Natural killer cell (primary cell): ENCODE results near the gene RTTN. TPM values are rescaled to one million over a fixed set of nuclear protein-coding genes. Genes with fewer than 3 reads are reported as not detected.

Experiments used
- ATAC-seq, 3 donors: fragments of 150-1000 bp in 2 of 3; fragments of 200-7000 bp in 1 of 3; cut with Tn5 transposase; 1 replicate in 1 of 3; 2 replicates in 2 of 3; pipeline ENCODE4 v1.10.0; 2021; ENCODE audit warnings: mild to moderate bottlenecking in 2 of 3, moderate library complexity in 2 of 3
- DNase-seq, 2 donors: peaks; one replicate each; pipeline versions ENCODE4 v3.0.0 to v3.0.0-alpha.2; 2013 to 2021; ENCODE audit warnings: mixed read lengths in 1 of 2
- H3K27ac ChIP-seq: one replicate; pipeline ENCODE4 v1.5.1; 2013; ENCODE audit warnings: mild to moderate bottlenecking, low read length
- H3K27me3 ChIP-seq: one replicate; pipeline ENCODE4 v1.6.1; 2013; ENCODE audit warnings: low read length; ENCODE audit not compliant: control insufficient read depth, insufficient read depth
- H3K36me3 ChIP-seq: one replicate; pipeline ENCODE4 v1.6.1; 2013; ENCODE audit warnings: low read length; ENCODE audit not compliant: control insufficient read depth, insufficient read depth
- H3K4me1 ChIP-seq: one replicate; pipeline ENCODE4 v1.6.1; 2013; ENCODE audit warnings: low read length; ENCODE audit not compliant: control insufficient read depth, insufficient read depth
- H3K4me3 ChIP-seq: one replicate; pipeline ENCODE4 v1.5.1; 2013; ENCODE audit warnings: low read length
- H3K9me3 ChIP-seq: one replicate; pipeline ENCODE4 v1.6.1; 2013; ENCODE audit warnings: low read length; ENCODE audit not compliant: control insufficient read depth, insufficient read depth
- H3K27ac Mint-ChIP-seq, 2 donors: one replicate each; pipeline ENCODE4 v1.8.0; 2022; ENCODE audit warnings: mild to moderate bottlenecking in 2 of 2, mixed read lengths in 2 of 2, moderate library complexity in 1 of 2
- H3K27me3 Mint-ChIP-seq, 2 donors: one replicate each; pipeline ENCODE4 v1.8.0; 2022; ENCODE audit warnings: low read depth in 2 of 2, mixed read lengths in 2 of 2
- H3K36me3 Mint-ChIP-seq: one replicate; pipeline ENCODE4 v1.8.0; 2022; ENCODE audit warnings: mixed read lengths
- H3K4me1 Mint-ChIP-seq, 2 donors: one replicate each; pipeline ENCODE4 v1.8.0; 2022; ENCODE audit warnings: mixed read lengths in 2 of 2
- H3K4me3 Mint-ChIP-seq: one replicate; pipeline ENCODE4 v1.8.0; 2022; ENCODE audit warnings: mild to moderate bottlenecking, moderate library complexity, mixed read lengths
- H3K9me3 Mint-ChIP-seq, 2 donors: one replicate each; pipeline ENCODE4 v1.8.0; 2022; ENCODE audit warnings: mixed read lengths in 2 of 2
- CTCF ChIP-seq: fragments of 200-600 bp; IDR thresholded peaks from one replicate; pipeline ENCODE4 v1.8.0; 2022; ENCODE audit warnings: antibody characterized with exemption
- WGBS: methylation state at CpG from one replicate; pipeline ENCODE4 v1.1.7; 2013; ENCODE audit warnings: missing lambda C conversion rate; ENCODE audit not compliant: insufficient coverage; 5-methylcytosine and 5-hydroxymethylcytosine counted together
- intact Hi-C: fragments of 100-400 bp; cut with micrococcal nuclease; formaldehyde crosslinking; loops from one replicate; pipeline ENCODE4 v1.14.2; 2022
- total RNA-seq, 4 donors: library from RNA; stranded (reverse); fragments of 120-200 nt in 1 of 4; gene quantifications; one replicate each; pipeline versions ENCODE4 v1.2.3 to v1.2.4, GENCODE V29; 2013 to 2022

RTTN gene
- total RNA-seq, 3 donors from 2014 or later (not counting 1 experiment from before 2014, with no cell fraction given), result 33.0 to 41.0 (median 35.5) TPM

GRCh38 chr18:70165936-70166335 lies 39.6 kb downstream of the RTTN start:
- peak in 1 of 2 donors; percentile 7 for DNase-seq
- peak overlapping the region in 1 of 2 donors; percentile 48 for H3K27ac Mint-ChIP-seq
- WGBS, result 59% methylated on average over 2 of the region's 3 CpGs

GRCh38 chr18:70160073-70160678 lies 45.3 kb downstream of the RTTN start:
- no peaks in the 10 kb centered on the region for H3K9me3 Mint-ChIP-seq
- no peaks in the 10 kb centered on the region for H3K27me3 Mint-ChIP-seq
- Histone ChIP-seq H3K4me1 (no peaks in the 10 kb centered on the region), H3K27ac (no peak overlapping the region), H3K9me3 (no peaks in the 10 kb centered on the region), H3K27me3 (no peaks in the 10 kb centered on the region), H3K36me3 (peaks cover 23% of the 10 kb centered on the region), H3K4me3 (no peak overlapping the region)
- ATAC-seq (no peak), DNase-seq (no peak)
- H3K4me3 Mint-ChIP-seq, result no peak overlapping the region
- intact Hi-C loops, result no loop called here
- H3K36me3 Mint-ChIP-seq, result peaks cover 29% of the 10 kb centered on the region
- peaks cover 13 to 16% of the 10 kb centered on the region in 2 donors for H3K4me1 Mint-ChIP-seq
- WGBS, result 88% methylated on average over 1 of the region's 1 CpG
- H3K27ac Mint-ChIP-seq, result no peak overlapping the region
- TF ChIP-seq CTCF, result no peak

More at GRCh38 chr18:70165936-70166335, 39.6 kb downstream of the RTTN start:
- ATAC-seq, result no peak
- Histone ChIP-seq H3K4me1 (no peaks in the 10 kb centered on the region), H3K9me3 (no peaks in the 10 kb centered on the region), H3K27me3 (no peaks in the 10 kb centered on the region), H3K4me3 (no peak overlapping the region), H3K27ac (no peak overlapping the region), H3K36me3 (peaks cover 14% of the 10 kb centered on the region)
- Mint-ChIP-seq H3K27me3 (no peaks in the 10 kb centered on the region), H3K36me3 (peaks cover 15% of the 10 kb centered on the region), H3K4me3 (peak overlapping the region; percentile 13), H3K9me3 (no peaks in the 10 kb centered on the region), H3K4me1 (peaks cover 0 to 6% of the 10 kb centered on the region in 2 donors)
- no peak for TF ChIP-seq CTCF
- intact Hi-C loops, result no loop called here

GRCh38 chr18:70158992-70159717 lies 46.3 kb downstream of the RTTN start:
- Mint-ChIP-seq H3K9me3 (no peaks in the 10 kb centered on the region), H3K27me3 (no peaks in the 10 kb centered on the region), H3K36me3 (peaks cover 29% of the 10 kb centered on the region), H3K27ac (no peak overlapping the region), H3K4me1 (peaks cover 22 to 25% of the 10 kb centered on the region in 2 donors), H3K4me3 (no peak overlapping the region)
- H3K9me3 ChIP-seq, result no peaks in the 10 kb centered on the region
- ATAC-seq (no peak), DNase-seq (no peak)
- peaks cover 26% of the 10 kb centered on the region for H3K36me3 ChIP-seq
- no peak for TF ChIP-seq CTCF
- WGBS, result 89% methylated on average over 3 of the region's 3 CpGs
- no peaks in the 10 kb centered on the region for H3K4me1 ChIP-seq
- no peak overlapping the region for H3K27ac ChIP-seq
- H3K27me3 ChIP-seq, result no peaks in the 10 kb centered on the region
- no peak overlapping the region for H3K4me3 ChIP-seq
- intact Hi-C loops, result no loop called here
